ENCODE data around the gene ATF7.

DNA sequence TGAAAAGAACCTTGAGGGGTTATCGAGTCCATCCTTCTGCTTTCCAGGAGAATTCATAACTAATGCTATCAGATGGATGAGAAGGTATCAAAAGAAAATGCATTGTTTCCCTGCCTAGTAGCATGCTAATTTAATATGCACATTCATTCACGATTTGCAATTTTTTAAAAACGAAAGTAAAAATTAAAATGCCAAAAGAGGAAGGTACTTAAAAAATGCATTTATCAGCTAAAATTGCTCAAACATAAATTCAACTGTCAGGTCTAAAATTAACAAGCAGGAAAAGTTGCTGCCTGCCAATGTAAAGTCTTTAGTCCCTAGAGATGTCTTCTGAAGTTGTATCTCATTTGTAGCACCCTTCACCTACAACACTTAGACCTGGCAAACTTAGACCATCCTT, 7.9 kb downstream of the ATF7 start:
- no peak for TF ChIP-seq TCF4 (CRISPR knock-in tag; IDR thresholded peaks at IDR 0.05; ENCODE audit: borderline replicate concordance)
- TF ChIP-seq ZFP30 (CRISPR knock-in tag; IDR thresholded peaks at IDR 0.05), result no peak
- TF ChIP-seq, protein P1, sequence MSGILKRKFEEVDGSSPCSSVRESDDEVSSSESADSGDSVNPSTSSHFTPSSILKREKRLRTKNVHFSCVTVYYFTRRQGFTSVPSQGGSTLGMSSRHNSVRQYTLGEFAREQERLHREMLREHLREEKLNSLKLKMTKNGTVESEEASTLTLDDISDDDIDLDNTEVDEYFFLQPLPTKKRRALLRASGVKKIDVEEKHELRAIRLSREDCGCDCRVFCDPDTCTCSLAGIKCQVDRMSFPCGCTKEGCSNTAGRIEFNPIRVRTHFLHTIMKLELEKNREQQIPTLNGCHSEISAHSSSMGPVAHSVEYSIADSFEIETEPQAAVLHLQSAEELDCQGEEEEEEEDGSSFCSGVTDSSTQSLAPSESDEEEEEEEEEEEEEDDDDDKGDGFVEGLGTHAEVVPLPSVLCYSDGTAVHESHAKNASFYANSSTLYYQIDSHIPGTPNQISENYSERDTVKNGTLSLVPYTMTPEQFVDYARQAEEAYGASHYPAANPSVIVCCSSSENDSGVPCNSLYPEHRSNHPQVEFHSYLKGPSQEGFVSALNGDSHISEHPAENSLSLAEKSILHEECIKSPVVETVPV (CRISPR knock-in tag; IDR thresholded peaks at IDR 0.05), result no peak
- TF ChIP-seq ZNF565 (CRISPR knock-in tag; conservative IDR thresholded peaks at IDR 0.05; ENCODE audit: low read depth), result no peak
